ENCODE measurements around the gene APOL6.

Gene APOL6

DNA sequence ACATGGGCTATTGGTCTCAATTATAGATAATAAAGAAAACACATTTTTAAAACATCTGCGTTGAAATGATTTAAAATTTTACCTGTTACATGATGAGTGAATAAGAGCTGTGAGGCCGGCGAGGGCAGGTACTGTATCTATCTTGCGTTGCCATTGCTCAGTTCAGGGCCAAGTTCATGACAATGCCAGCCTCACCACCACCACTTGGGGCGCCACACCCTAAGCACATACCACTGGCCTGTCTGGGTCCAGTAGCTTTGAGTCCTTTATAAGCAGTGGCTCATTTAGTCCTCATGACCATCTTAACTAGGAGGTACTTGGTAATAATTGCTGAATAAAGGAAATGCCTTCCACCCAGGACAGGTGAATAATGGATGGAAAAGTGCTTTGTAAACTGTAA is 16.6 kb upstream of the APOL6 start:
- TF ChIP-seq, protein P1, sequence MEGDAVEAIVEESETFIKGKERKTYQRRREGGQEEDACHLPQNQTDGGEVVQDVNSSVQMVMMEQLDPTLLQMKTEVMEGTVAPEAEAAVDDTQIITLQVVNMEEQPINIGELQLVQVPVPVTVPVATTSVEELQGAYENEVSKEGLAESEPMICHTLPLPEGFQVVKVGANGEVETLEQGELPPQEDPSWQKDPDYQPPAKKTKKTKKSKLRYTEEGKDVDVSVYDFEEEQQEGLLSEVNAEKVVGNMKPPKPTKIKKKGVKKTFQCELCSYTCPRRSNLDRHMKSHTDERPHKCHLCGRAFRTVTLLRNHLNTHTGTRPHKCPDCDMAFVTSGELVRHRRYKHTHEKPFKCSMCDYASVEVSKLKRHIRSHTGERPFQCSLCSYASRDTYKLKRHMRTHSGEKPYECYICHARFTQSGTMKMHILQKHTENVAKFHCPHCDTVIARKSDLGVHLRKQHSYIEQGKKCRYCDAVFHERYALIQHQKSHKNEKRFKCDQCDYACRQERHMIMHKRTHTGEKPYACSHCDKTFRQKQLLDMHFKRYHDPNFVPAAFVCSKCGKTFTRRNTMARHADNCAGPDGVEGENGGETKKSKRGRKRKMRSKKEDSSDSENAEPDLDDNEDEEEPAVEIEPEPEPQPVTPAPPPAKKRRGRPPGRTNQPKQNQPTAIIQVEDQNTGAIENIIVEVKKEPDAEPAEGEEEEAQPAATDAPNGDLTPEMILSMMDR (IDR thresholded peaks at IDR 0.05; ENCODE audit: low read depth, low read length): peak; percentile 51
- no peak overlapping the region for H3K4me3 ChIP-seq (ENCODE audit: low read depth, low read length)

DNA sequence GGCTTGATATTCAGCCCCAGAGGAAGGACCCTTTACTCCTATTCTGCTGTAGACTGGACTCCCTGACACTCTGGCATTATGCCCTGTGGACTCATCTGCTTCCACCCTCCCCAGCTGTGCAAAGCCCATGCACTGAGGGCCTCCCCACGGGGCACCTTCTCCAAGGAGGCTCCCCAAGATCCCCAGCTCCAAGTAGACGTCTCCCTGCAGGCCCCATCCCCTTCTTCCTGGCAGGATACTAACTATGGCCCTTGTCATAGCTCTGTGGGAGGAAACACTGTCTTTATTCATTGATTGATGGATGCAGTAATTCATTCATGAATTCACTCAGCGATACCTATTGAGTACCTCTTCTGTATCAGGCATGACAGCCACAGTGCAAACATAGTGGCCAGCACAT is 15.3 kb upstream of the APOL6 start:
- H3K4me3 ChIP-seq (ENCODE audit: low read depth, low read length): no peak overlapping the region
- TF ChIP-seq, protein P1 (IDR thresholded peaks at IDR 0.05; ENCODE audit: low read depth, low read length): no peak

DNA sequence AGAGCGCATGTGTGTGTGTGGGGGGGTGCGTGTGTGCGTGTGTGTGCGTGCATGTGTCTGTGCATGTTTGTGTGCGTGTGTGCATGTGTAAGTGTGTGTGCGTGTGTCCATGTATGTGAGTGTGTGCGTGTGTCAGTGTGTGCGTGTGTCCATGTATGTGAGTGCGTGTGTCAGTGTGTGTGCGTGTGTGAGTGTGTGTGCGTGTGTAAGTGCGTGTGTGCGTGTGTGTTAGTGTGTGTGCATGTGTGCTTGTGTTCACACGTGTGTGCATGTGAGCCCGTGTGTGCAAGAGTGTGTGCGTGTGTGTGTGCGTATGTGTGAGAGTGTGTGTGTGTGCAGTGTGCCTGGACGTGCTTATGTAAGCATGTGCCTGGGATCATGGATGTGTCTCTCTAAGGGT is 14.7 kb upstream of the APOL6 start:
- TF ChIP-seq, protein P1 (IDR thresholded peaks at IDR 0.05; ENCODE audit: low read depth, low read length): no peak
- no peak overlapping the region for H3K4me3 ChIP-seq (ENCODE audit: low read depth, low read length)

DNA sequence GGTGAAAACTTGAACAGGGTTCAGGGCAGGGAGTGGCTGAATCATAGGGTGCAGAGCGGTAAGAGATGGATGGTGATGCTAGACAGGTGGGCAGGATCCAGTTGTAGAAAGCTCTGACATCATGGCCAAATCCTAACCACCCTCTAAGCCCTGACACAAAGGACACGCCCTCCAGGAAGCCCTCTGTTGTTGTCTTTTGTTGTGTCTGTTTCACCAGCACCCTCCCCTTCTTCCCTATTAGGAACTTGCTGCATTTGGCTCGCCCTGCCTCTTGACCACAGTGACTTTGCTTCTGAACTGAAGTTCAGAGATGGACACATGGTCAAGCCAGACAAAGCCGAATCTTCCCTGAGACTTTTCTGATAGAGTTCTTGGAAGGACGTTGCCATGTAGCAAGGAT is 14.2 kb upstream of the APOL6 start:
- no peak overlapping the region for H3K4me3 ChIP-seq (ENCODE audit: low read depth, low read length)
- TF ChIP-seq, protein P1 (IDR thresholded peaks at IDR 0.05; ENCODE audit: low read depth, low read length): no peak

DNA sequence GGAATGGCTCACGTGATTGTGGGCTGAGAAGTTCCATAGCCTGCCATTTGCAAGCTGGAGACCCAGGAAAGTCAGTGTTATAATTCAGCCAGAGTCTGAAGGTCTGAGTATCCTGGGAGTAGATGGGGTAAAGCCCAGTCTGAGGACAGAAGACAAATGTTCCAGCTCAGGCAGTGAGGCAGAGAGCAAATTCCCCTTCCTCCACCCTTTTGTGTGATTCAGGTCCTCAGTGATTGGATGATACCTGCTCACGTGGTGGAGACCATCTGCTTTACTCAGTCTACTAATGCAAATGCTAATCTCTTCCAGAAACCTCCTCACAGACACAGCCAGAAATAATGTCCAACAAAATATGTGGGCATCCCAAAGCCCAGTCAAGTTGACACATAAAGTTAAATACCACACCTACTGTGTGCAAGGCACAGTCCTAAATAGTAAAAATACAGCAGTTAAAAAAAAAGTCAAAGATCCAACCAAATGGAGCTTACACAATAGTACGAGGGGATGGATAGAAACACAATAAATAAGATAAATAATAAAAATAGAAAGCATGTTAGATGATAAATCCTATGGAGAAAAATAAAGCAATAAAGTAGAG is 13.2 kb upstream of the APOL6 start:
- TF ChIP-seq, protein P1 (IDR thresholded peaks at IDR 0.05; ENCODE audit: low read depth, low read length): no peak
- no peak overlapping the region for H3K4me3 ChIP-seq (ENCODE audit: low read depth, low read length)

DNA sequence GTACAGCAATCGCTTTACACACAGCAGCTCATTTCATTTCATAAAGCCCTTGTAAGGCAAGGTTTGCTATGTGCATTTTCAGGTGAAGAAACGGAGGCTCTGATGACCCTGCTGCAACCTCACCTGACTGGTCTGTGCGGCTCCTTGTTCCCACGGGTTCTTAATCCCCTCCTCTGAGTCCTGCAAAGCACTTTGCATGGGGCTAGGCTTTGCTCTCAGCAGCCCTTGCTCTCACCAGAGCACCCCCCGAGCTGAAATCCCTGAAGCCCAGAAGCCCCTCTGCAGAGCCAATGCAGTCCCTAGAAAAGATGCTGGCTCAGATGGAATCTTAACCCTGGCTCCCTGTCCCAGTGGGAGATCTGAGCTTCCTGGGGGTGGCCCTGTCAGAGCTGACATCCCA is 11.0 kb upstream of the APOL6 start:
- TF ChIP-seq, protein P1 (IDR thresholded peaks at IDR 0.05; ENCODE audit: low read depth, low read length): no peak
- no peak overlapping the region for H3K4me3 ChIP-seq (ENCODE audit: low read depth, low read length)

DNA sequence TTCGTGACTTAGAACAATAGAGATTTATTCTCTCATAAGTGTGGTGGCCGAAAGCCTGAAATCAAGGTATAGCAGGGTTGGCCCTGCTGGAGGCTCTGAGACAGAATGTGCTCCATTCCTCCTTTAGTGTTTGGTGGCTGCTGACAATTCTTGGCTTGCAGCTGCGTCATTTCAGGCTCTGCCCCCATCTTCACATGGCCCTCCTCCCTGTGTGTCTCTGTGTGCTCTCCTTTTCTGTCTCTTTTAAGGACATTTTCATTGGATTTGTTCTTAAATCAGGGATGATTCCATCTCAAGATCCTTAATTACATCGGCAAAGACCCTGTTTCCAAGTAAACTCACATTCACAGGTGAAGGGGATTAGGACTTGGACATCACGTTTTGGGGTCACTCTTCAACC is 10.2 kb upstream of the APOL6 start:
- TF ChIP-seq, protein P1 (IDR thresholded peaks at IDR 0.05; ENCODE audit: low read depth, low read length): no peak
- no peak overlapping the region for H3K4me3 ChIP-seq (ENCODE audit: low read depth, low read length)

All from WI38 (cell line).